GM15510 (cell line): ENCODE data around the gene SMCR8.

Experiments used
- POLR2A ChIP-seq: IDR thresholded peaks from 3 replicates; pipeline ENCODE4 v1.6.1; 2011; ENCODE audit warnings: borderline replicate concordance; ENCODE audit not compliant: insufficient read length; ENCODE audit errors: extremely low read depth

The SMCR8 gene

GRCh38 chr17:18314059-18314730, 898 bp upstream of the SMCR8 start:
- TF ChIP-seq POLR2A: no peak

GRCh38 chr17:18315562-18315922, 449 bp downstream of the SMCR8 start:
- no peak for TF ChIP-seq POLR2A

GRCh38 chr17:18315961-18316360, 868 bp downstream of the SMCR8 start:
- TF ChIP-seq POLR2A: no peak

GRCh38 chr17:18318117-18318516, 3.0 kb downstream of the SMCR8 start:
- no peak for TF ChIP-seq POLR2A

- no peak for TF ChIP-seq POLR2A
These were observed 3.8 kb downstream of the SMCR8 start for GRCh38 chr17:18318771-18319450.

- no peak for TF ChIP-seq POLR2A
These were observed 4.6 kb downstream of the SMCR8 start for GRCh38 chr17:18319604-18320256.

GRCh38 chr17:18320301-18320700, 5.2 kb downstream of the SMCR8 start:
- TF ChIP-seq POLR2A: no peak

GRCh38 chr17:18321309-18321708, 6.2 kb downstream of the SMCR8 start:
- TF ChIP-seq POLR2A: no peak

GRCh38 chr17:18322522-18322921, 7.4 kb downstream of the SMCR8 start:
- no peak for TF ChIP-seq POLR2A

- no peak for TF ChIP-seq POLR2A
These were observed 7.9 kb downstream of the SMCR8 start for GRCh38 chr17:18323007-18323406.

- TF ChIP-seq POLR2A: no peak
These were observed 8.5 kb downstream of the SMCR8 start for GRCh38 chr17:18323507-18324139.

GRCh38 chr17:18324140-18325050, 9.3 kb downstream of the SMCR8 start:
- TF ChIP-seq POLR2A: no peak

GRCh38 chr17:18326039-18326438, 10.9 kb downstream of the SMCR8 start:
- no peak for TF ChIP-seq POLR2A

- TF ChIP-seq POLR2A: no peak
These were observed 11.5 kb downstream of the SMCR8 start for GRCh38 chr17:18326572-18326971.
